ENCODE data around the gene PMIS2. TPM values are rescaled to one million over a fixed set of nuclear protein-coding genes. Genes with fewer than 3 reads are reported as not detected.
A peak's percentile ranks its signal among the peaks of the same experiment; 100 is the strongest.

Gene PMIS2
- total RNA-seq, 1 experiment from 2014 or later = not detected

DNA sequence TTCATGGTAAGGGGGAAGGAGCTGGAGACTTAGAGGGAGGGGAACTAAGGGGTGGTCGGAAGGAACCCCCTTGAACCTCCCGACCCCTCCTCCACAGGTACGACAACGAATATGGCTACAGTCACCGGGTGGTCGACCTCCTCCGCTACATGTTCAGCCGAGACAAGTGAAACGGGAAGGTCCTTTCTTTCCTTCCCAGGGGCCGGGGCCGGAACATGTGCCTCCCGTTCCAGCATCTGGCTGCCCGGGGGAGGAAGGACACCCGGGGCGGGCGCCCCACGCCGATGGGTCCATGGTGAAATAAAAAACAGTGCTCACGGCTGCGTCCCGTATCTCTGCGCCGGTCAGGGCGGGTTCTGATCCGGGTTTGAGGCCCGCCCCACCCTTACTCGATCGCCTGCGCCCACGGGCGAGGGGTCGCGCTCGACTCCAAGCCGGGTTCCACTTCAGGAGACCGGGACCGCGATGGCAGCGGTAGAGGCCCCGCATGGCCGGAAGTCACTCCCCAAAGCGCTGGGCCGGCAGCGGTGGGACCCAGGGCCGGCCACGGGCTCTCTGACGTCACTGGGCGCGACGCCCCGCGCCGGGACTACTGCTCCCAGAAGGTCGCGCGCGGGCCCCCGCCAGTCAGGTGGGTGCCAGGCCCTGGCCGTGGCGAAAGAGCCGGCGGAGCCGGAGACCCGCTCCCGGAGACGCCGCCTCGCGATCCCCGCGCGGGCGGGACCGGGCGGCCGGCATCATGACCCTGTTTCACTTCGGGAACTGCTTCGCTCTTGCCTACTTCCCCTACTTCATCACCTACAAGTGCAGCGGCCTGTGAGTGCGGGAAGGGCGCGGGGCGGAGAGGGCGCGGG lies 40.7 kb upstream of the PMIS2 start, which contains the start of gene TMEM147:
Gene TMEM147 (plus strand): TSS at position 626 of the 854 bp plus-strand sequence. CDS start 114 bp downstream, at position 740.
- H3K4me1 Mint-ChIP-seq (ENCODE audit: insufficient read depth, unreplicated experiment) = peaks cover 34% of the 10 kb centered on the region
- peak; percentile 90 for DNase-seq (ENCODE audit: unreplicated experiment)
- ChIA-PET POLR2A (interaction anchor here (0.6 to 1.3 kb wide), 5 partner anchors 15 to 173 kb away, joined by 3 to 5 read pairs (median 4); no protein-coding TSS in a partner anchor), CTCF (no interaction called here)
- TF ChIP-seq, protein P1, sequence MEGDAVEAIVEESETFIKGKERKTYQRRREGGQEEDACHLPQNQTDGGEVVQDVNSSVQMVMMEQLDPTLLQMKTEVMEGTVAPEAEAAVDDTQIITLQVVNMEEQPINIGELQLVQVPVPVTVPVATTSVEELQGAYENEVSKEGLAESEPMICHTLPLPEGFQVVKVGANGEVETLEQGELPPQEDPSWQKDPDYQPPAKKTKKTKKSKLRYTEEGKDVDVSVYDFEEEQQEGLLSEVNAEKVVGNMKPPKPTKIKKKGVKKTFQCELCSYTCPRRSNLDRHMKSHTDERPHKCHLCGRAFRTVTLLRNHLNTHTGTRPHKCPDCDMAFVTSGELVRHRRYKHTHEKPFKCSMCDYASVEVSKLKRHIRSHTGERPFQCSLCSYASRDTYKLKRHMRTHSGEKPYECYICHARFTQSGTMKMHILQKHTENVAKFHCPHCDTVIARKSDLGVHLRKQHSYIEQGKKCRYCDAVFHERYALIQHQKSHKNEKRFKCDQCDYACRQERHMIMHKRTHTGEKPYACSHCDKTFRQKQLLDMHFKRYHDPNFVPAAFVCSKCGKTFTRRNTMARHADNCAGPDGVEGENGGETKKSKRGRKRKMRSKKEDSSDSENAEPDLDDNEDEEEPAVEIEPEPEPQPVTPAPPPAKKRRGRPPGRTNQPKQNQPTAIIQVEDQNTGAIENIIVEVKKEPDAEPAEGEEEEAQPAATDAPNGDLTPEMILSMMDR (IDR thresholded peaks at IDR 0.05; ENCODE audit: unreplicated experiment) = no peak
- BruUV-seq (replicated peaks) = TSS peak; percentile 75
- peak within 1 kb of the TSS; percentile 92 for H3K27ac Mint-ChIP-seq (ENCODE audit: low read depth, unreplicated experiment)
- H3K36me3 Mint-ChIP-seq (ENCODE audit: insufficient read depth, unreplicated experiment) = peaks cover 9% of the 10 kb centered on the region
- H3K27me3 Mint-ChIP-seq (ENCODE audit: insufficient read depth, unreplicated experiment) = no peaks in the 10 kb centered on the region
- intact Hi-C loops (cut with micrococcal nuclease) = loop anchor here (1.0 to 5.0 kb wide), 3 partner anchors 26 to 82 kb away; partner anchors contain the start of gene RBM42
- H3K9me3 Mint-ChIP-seq (ENCODE audit: unreplicated experiment) = no peaks in the 10 kb centered on the region
- H3K4me3 Mint-ChIP-seq (ENCODE audit: unreplicated experiment) = peak within 1 kb of the TSS; percentile 89

DNA sequence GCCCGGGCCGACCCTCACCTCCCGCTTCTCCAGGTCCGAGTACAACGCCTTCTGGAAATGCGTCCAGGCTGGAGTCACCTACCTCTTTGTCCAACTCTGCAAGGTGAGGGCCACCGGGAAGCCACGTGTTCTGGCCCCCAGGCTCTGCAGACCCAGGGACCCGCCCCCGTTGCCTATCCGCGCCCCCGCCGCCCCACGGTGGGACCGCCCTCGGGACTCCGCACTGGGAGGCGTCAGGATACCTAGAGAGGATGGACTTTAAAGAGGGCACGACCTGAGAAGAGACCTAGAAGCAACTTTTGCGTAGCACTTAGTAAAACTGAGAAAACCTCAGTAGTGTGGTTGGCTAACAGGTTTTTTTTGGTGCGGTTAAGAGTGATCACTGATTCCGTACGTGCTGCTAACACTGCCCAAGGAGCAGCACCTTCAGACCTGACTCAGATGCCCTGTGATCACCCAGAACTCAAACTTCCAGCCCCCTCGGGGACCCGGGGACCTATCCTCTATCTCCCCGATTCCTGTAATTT lies 40.1 kb upstream of the PMIS2 start:
- H3K9me3 Mint-ChIP-seq (ENCODE audit: unreplicated experiment) = no peaks in the 10 kb centered on the region
- H3K4me1 Mint-ChIP-seq (ENCODE audit: insufficient read depth, unreplicated experiment) = peaks cover 34% of the 10 kb centered on the region
- H3K4me3 Mint-ChIP-seq (ENCODE audit: unreplicated experiment) = peak overlapping the region; percentile 89
- no peaks in the 10 kb centered on the region for H3K27me3 Mint-ChIP-seq (ENCODE audit: insufficient read depth, unreplicated experiment)
- ChIA-PET CTCF (interaction anchor here (1.0 kb wide), 1 partner anchor 35 kb away, joined by 4 read pairs; no protein-coding TSS in a partner anchor), POLR2A (no interaction called here)
- peak overlapping the region; percentile 92 for H3K27ac Mint-ChIP-seq (ENCODE audit: low read depth, unreplicated experiment)
- H3K36me3 Mint-ChIP-seq (ENCODE audit: insufficient read depth, unreplicated experiment) = peaks cover 4% of the 10 kb centered on the region
- DNase-seq (ENCODE audit: unreplicated experiment) = peak; percentile 46
- no TSS peak for BruUV-seq (replicated peaks)
- TF ChIP-seq, protein P1 (IDR thresholded peaks at IDR 0.05; ENCODE audit: unreplicated experiment) = no peak
- intact Hi-C loops (cut with micrococcal nuclease) = loop anchor here (1.0 to 5.0 kb wide), 3 partner anchors 27 to 81 kb away; partner anchors contain the start of gene RBM42

DNA sequence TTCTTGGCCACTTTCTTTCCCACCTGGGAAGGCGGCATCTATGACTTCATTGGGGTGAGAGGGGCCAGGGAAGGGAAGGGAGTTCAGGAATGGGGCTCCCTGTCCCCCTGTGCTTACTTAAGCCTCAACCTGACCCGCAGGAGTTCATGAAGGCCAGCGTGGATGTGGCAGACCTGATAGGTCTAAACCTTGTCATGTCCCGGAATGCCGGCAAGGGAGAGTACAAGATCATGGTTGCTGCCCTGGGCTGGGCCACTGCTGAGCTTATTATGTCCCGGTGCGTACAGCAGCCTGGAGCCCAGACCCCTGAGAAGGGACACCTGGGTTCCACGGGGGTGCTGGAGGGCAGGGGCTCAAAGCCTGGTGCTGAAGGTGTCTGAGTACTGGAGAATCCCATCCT lies 39.4 kb upstream of the PMIS2 start:
- POLR2A ChIA-PET = interaction anchor here (1.0 to 2.0 kb wide), 2 partner anchors 9 to 66 kb away, joined by 3 to 7 read pairs; partner anchors contain the start of gene HAUS5
- TSS peak; percentile 63 for BruUV-seq (replicated peaks)
- intact Hi-C loops (cut with micrococcal nuclease) = loop anchor here (5.0 kb wide), 1 partner anchor 81 kb away; the partner anchor contains the start of gene RBM42

More for the DNA sequence above, 39.4 kb upstream of the PMIS2 start:
- Mint-ChIP-seq H3K4me3 (ENCODE audit: unreplicated experiment) (peak overlapping the region; percentile 89), H3K36me3 (ENCODE audit: insufficient read depth, unreplicated experiment) (no peaks in the 10 kb centered on the region), H3K9me3 (ENCODE audit: unreplicated experiment) (no peaks in the 10 kb centered on the region), H3K4me1 (ENCODE audit: insufficient read depth, unreplicated experiment) (peaks cover 34% of the 10 kb centered on the region), H3K27me3 (ENCODE audit: insufficient read depth, unreplicated experiment) (no peaks in the 10 kb centered on the region), H3K27ac (ENCODE audit: low read depth, unreplicated experiment) (peak overlapping the region; percentile 92)
- CTCF ChIA-PET = interaction anchor here (0.6 to 1.0 kb wide), 2 partner anchors 36 to 73 kb away, joined by 4 read pairs; no protein-coding TSS in a partner anchor
- TF ChIP-seq, protein P1 (IDR thresholded peaks at IDR 0.05; ENCODE audit: unreplicated experiment) = no peak
- DNase-seq (ENCODE audit: unreplicated experiment) = no peak

All from MCF 10A (cell line).